Posterior cingulate gyrus (tissue), 11 donors: ENCODE data around the gene TAF1B.

Experiments used
- DNase-seq, 10 donors: peaks; one replicate each; pipeline versions ENCODE4 v3.0.0 to v3.0.0-alpha.2; 2020 to 2021; ENCODE audit warnings: mixed read lengths in 3 of 10
- intact Hi-C: fragments of 100-400 bp; cut with DNase I; formaldehyde crosslinking; loops from one replicate; pipeline ENCODE4 v1.15.1; 2023

Gene TAF1B

DNA sequence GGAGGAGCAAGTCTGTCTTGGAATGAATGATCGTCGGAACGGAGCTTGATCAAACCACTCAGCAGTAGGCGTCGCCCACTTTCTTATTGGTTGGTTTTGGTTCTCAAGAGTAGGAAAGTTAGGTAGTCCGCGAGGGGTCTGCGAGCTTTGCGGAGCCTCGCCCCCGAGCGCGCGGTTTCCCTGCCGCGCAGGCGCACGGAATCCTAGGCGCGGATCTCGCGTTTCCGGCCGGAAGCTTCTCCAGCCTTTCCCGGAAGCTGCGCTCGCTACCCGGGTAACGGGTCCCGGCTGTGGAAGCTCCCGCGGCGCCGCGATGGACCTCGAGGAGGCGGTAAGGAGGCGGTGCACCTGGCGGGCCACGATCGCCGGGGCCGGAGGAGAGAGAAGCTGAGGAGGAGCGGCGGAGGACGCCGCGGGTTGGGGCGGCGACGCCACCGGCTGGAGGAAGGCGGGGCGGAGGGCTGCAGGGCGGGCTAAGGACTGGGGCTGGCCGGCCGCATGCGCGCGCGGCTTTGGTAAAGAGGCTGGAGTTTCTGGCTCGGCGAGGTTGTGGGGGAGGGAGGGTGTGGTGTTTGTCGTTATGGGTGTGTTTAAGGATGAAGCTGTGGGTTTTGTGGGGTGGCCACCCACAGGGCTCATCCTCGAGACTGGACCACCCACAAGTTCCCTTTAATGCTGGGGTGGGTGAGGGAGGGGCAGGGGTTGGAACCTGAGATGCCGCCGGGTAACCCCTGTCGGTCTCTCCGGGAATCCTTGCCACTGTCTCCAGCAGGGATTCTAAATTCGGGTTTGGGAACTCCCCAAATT, at the start of gene TAF1B:
Gene TAF1B, plus strand, starts transcription at position 246 of the 807 bp plus-strand sequence. Its CDS starts 68 bp downstream, at position 314.
- peak; percentile 75 to 96 (median 80) for DNase-seq
- intact Hi-C loops, result loop anchor here (5.0 kb wide), 1 partner anchor 109 kb away; the partner anchor contains the start of gene GRHL1

DNA sequence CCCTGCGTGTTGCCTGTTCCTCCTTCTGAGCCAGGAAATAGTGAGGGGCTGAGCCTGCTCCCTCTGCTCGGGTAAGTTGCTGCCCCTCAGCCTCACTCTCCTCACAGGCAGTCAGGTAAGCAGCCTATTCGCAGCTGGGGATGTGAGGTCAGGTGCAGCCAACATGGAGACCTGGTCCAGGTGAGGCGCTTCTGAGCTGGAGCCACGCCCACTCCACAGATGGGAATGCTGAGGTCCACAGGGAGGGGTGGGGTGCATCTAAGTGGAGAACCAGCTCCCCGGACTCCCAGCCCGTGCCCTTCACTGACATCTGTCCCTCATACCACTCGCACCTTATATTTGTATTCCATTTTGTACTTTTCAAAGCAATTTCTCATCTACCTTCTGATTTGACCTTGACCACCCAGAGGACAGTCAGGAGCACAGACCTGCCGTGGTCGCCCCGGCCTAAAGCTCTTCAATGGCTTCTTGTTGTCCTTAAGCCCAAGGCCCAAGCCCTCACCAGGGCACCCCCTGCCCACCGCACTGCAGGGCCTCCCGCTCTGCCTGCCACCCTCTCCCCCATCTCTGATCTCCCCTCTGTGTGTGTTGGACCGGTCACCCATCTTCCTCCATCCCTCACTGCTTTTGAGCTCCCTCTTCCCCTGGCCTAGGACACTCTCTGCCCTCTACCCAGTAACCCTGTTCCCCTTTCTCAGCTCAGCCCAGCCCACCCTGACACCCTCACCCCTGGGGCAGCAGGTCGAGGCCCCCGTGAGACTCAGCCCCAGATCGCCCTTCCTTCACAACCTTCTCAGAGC, 49.2 kb upstream of the TAF1B start:
- intact Hi-C loops, result no loop called here
- peak in 2 of 10 donors; percentile 55 to 79 for DNase-seq

DNA sequence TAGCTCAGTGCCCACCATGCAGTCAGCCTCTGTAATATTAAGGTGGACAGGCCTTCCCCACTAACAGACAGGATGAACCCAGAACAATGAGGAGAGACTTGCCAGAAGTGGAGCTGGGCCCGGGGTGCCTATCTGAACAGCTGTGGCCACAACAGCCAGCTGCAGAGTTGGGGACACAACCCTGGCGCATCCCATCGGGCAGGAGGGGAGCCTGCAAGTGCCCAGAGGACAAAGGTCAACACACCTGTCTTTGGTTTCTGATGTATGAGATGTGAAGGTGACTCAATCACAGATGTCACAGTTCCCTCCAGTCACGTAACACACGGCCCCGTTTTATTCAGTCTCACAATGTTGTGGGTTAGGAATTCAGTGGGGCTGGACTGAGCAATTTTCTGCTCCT, 48.2 kb upstream of the TAF1B start:
- intact Hi-C loops, result loop anchor here (5.0 kb wide), 1 partner anchor 257 kb away; no protein-coding TSS in a partner anchor
- DNase-seq, result peak in 1 of 10 donors; percentile 38

DNA sequence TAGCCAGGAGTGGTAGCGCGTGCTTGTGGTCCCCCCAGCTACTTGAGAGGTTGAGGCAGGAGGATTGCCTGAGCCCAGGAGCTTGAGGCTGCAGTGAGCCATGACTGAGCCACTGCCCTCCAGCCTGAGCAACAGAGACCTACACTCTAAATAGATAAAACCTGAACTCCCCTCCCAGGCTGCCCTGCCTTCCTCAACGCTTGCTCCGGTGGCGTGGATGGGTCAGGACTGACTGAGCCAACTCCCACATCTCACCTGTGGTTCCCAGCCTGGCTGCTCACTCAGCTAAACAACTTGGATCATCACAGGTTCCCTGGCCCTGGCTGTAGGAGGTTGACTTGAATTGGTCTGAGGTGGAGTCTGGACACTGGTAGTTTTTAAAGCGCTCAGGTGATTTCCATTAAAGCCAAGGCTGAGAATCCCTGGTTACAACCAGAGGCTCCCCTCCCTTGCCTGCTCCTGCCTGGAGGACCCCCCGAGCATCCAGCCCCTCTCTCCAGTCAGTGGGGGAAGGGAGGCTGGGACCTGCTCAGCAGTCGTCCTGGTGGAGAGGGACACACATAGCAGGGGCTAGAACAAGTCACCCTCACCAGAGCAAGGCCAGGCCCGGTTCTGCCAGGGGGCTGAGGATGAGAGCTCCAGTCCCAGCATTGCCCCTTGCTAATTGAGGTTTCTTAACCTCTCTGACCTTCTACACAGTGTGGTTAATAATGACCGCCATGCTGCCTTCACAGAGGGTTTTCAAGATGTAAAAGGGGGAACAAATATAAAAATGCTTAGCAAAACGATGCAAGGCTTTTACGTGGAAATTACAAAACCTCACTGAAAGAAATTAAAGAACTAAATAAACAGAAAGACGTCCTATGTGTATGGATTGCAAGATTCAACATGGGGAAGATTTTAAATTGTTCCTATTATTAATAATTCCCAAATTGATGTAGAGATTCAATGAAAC, 46.9 kb upstream of the TAF1B start:
- DNase-seq, result peak in 1 of 10 donors; percentile 70
- intact Hi-C loops, result loop anchor here (5.0 kb wide), 1 partner anchor 256 kb away; no protein-coding TSS in a partner anchor

DNA sequence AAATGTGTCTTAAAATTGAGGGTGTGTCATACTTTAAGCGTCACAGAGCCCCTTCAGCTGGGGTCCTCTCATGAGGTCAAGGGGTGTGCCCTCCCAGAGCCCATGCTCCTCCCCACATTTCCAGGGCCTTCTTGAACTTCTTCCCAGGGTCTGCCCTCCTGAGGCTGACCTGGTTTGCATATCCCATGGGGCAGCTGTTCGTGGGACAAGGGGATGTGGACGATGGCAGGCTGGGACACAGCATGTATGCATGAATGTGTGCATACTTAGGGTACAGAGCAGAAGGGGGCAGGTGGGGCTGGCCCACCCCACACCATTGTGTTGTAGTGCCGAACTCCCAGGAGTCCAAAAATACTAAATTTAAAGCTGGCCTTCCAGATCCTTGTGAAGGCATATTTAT, 46.2 kb upstream of the TAF1B start:
- no peak for DNase-seq
- intact Hi-C loops, result loop anchor here (5.0 kb wide), 1 partner anchor 255 kb away; no protein-coding TSS in a partner anchor

DNA sequence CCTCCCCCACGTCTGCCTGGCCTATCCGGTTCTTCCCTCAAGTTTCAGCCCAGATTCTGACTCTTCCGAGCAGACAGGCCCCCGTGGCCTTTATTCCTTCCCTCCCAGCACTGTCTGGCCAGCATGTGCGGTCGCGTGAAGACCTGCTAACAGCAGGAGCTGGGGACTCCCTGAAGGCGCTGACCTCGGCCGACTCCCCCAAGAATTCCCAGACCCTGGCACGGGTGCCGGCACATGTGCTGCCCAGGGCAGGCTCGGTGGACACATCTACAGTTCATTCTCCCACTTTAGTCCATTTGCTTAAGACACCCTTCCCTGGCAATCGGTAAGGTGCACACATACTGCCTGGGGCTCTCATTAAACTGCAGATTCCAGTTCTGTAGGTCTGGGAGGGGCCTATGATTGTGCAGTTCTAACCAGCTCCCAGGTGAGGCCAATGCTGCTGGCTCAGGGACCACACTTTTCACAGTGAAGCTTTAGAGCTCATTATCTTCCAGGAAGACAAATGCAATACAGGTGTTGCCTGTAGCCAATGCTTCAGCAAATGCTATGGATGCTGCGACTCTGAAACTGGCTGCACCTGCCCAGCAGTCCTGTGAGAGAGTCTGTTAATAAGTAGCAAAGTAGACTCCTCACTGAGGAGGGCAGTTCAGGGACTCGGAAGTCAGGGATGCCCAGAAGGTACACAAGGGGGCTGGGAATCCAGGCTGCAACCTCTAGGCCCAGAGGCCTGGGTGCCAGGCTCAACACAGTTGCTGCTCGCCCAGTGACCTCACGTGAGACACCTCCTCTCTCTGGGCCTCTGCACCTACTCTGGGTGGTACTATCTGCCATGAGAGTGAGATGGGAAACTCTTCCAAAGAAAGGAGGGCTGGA, 45.4 kb upstream of the TAF1B start:
- DNase-seq, result peak in 1 of 10 donors; percentile 84
- intact Hi-C loops, result loop anchor here (5.0 kb wide), 1 partner anchor 254 kb away; no protein-coding TSS in a partner anchor

DNA sequence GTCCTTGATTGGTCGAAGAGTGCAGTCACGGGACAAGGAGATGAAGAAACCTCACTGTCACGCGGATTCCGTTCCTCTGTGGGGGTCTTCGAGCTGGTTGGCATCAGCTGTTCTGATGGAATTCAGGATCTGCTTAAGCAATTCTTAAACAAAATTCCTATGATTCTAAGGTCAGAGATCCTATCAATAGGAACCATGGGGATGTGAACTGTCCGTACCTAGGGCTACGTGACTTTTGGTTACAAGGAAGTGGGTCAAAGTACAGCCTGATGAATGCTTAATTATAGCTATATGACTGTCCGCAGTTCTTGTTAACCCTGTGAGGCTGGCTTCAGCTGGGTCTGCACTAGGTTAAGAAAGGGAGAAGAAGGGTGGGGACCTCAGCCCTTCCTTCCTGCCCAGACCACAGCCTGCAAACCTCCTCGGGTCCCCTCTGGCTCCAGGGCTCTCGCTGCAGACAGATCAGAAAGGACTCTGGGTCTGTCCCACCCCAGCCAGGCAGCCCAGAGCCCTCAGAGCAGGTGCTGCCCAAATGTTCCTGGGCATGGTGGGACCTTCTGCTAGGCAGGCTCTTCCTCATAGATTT, 44.2 kb upstream of the TAF1B start:
- peak in 1 of 10 donors; percentile 30 for DNase-seq
- intact Hi-C loops, result loop anchor here (5.0 kb wide), 1 partner anchor 253 kb away; no protein-coding TSS in a partner anchor

DNA sequence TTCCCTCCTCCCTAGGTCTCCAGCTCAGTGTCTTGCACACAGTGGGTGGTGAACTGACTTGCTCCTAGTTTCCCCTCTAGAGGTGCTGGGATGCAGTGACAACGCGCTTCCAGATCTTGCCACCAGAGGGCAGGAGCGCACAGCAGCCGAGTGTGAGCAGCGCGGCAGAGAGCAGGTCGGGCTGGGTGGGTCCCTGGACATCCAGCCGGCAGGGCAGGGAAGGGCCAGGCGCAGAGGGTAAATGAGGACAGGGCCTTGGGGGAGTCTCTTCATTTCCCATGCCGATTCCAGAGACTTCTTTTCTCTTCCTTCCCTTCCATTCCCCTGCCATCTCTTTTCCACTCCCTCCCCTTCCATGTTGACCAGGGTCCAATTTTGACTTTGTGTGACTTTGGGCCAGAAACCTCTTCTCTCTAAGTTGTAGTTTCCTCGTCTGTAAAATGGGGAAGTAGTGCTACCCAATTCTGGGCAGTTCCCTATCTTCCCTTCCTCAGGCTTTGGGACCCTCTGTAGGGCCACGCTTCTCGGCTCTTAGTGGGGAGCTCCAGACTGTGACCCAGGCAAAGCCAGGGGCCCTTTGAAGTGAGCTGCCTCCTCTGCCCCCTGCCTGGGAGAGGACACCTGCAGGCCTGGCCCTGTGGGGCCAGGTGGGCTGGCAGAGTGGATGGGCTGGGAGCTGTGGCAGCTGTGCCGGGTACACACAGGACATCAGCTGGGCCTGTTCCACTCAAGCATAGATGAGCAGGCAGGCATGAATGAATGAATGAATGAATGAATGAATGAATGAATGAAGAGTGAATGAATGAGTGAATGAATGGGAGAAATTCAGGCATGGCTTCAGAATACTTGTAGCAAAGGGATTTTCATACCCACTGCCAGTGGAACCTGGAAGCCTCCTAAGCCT, 43.3 kb upstream of the TAF1B start:
- peak; percentile 65 to 97 (median 88) for DNase-seq
- intact Hi-C loops, result loop anchor here (5.0 kb wide), 1 partner anchor 252 kb away; no protein-coding TSS in a partner anchor

DNA sequence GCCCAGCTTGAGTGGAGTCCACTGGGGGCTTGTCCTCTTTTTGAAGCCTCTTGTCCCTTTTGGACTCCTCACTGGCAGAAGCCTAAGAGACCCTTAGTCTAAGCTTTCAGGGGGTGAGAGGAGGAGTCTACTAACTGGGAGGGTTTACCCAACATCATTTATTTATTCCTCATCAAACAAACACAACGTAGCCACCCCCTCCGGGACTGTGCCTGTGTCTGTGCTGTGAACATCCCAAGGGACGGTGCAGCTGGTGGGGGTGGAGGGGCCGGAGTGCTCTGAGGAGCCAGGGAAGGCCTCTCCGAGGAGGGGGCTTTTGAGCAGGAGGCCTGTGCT, 42.7 kb upstream of the TAF1B start:
- DNase-seq, result no peak
- intact Hi-C loops, result no loop called here

DNA sequence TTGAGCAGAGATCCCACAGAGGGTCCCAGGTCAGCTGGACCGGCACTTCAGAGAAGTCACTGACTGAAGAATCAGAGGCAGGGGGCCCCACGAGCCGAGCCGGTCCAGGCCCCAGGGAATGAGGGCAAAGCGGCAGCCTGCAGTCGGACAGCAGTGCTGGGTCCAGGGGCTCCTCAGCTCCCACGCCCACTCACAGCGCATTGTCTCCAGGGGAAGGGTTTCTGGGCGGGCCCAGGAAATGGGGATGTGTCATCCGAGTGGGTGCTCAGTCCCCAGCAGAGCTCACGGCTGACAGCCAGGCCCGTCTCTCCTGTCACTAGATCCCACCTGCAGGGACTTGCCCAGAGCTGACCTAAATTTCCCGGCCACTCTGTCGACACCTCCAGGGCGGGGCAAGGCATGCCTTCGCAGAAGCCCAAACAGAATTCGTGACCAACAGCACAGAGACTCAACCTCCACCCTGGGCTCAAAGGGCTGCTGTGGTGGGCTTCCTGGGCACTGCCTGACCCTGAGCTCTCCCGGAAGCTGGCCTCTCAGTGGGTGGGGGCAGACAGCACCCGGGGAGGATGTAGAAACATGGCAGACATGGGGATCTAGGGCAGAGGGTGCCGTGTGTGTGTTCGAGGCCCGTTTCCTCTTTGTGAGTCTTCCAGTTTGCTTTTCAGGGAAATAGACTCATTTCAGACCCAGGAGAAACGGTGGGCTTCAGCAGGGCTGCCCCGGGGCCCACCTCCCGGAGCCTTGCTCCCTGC, 42.1 kb upstream of the TAF1B start:
- intact Hi-C loops, result no loop called here

DNA sequence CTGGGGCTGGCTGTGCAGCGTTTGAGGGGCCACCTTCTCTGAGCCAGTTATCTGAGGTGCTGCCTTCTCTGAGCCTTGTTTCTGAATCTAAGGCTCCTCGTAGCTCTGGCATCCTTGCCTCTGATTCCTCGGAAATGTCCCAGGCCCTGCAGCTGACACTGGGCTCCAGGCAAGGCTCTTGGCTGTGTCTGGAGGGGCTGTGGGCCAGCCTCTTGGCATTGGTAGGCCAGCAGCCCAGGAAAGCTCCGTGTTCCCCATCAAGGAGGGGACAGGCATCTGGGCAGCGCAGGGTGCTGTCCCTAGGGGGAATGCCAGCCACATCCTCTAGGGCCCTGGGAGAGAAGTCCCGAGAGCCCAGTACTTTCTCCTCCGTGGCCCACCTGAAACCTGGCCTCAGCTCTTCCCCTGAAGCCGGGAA, 40.7 kb upstream of the TAF1B start:
- intact Hi-C loops, result no loop called here

More for the DNA sequence above, 42.1 kb upstream of the TAF1B start:
- DNase-seq, result peak in 1 of 10 donors; percentile 83

DNA sequence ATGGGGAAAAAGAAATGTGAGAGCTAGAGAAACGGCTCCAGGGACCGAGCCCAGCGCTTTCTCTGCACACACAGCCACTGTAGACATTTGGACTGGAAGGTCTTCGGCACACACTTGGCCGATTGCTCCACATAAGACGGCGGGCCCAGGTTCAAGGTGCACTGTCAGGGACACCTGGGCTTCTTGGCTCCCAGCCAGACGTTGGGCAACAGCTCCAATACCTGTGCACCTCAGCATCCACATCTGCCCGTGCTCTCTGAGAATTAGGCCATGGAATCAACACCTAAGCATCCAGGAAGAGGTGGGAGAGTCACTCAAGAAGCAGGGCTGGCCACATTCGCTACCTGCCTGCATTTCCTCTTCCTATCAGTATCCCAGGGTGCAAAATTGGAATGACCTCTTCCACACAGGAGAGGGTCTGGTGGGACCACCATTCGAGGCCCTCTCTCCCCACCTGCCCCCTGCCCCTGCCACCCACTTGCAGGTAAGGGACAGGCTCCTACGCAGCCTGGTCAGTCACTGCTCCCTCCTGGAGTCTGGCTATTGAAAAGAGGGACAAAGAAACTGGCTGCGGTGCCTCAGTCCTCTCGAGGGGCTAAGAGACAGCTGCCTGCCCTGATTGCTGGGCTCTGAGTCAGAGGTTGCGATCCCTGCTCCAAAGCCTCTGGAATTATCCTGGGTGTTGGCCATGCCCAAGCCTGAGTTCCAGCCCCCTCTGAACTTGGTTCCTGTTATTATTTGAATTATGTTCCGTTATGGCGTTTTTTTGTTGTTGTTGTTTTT, 40.1 kb upstream of the TAF1B start:
- intact Hi-C loops, result no loop called here

More for the DNA sequence above, 40.7 kb upstream of the TAF1B start:
- DNase-seq, result peak in 2 of 10 donors; percentile 21 to 49

DNA sequence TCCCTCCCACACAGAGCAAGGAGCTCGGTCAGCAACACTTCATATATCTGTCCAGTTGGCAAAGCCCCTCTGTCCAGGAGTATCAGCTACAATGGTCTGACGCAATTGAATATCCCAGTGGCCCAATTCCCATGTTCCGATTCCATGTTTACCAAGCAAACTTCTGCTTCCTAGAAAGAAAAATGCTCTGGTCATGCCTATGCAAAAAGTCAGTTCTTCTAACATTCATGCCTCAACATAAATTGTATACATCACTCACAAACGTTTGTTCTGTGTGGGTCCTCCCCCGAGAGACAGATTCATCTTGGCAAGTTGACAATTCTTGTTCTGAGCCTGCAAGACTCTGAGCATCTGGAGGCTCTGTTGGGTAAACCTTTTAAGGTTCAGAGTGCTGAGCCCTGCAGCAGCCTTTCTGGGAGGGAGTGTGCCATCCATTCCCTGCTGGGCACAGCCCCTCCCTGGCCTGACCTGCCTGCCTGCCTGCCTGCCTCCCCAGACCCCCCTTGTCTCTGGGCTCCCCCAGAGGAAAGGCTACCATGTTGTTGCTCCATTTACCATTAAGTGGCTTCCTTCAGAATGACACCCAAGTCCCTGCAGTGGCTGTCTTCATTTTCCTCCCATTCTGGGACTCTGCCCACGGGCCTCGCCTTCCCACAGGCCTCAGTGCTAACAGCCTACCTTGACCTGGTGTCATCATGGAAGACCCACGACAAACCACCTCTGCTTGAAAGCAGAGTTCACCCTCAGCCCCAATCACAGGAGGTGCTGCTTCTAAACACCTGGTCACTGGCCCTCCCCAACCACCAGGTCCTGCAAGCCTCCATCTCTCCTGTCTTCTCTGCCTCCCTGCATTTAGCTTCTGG, 37.6 kb upstream of the TAF1B start:
- peak in 2 of 10 donors; percentile 24 to 41 for DNase-seq
- intact Hi-C loops, result no loop called here

More for the DNA sequence above, 40.1 kb upstream of the TAF1B start:
- DNase-seq, result peak in 1 of 10 donors; percentile 82

DNA sequence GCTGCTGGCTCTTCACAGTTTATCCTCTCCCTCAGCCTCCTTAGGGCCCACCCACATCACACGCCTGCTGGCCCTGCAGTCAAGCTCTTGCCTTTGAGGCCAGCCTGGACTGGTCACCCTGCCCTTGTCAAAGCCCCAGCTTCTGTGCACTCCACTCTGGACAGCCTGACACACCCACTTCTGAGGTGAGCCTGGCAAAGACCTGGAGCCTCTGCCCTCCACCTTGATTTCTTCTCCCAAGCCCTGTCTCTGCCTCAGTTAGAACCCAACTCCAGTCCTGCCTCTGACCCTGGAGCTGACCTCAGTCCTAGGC, 37.0 kb upstream of the TAF1B start:
- intact Hi-C loops, result no loop called here
- peak in 1 of 10 donors; percentile 33 for DNase-seq

DNA sequence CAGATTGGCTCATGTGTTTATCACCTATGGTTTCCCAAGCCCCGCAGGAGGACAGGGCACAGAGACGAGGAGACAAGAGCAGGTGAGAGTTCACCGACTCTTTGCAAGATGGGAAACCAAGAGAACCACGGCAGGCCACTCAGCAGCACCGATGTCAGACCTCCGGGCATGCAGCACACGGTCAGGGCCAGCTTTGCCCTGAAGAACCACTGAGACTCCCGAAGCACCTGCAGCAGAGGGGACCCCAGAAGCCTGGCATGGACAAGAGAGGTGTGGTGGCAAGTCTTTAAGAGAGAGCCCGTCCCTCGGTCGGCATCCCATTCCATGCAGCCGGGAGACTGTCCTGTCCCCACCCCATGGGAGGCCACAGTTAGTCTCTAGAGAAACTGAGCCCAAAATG, 36.6 kb upstream of the TAF1B start:
- peak in 1 of 10 donors; percentile 64 for DNase-seq
- intact Hi-C loops, result no loop called here
